K562 (cell line): Measurements from ENCODE around the gene SMARCB1. TPM values are rescaled to one million over a fixed set of nuclear protein-coding genes. Genes with fewer than 3 reads are reported as not detected.

ENCODE experiments used
- ATAC-seq: fragments of 200-7000 bp; cut with Tn5 transposase; 3 replicates; pipeline ENCODE4 v1.9.1; 2020; ENCODE audit warnings: moderate library complexity
- BruUV-seq: library from RNA; stranded (reverse); fragments of 400-500 nt; replicated peaks from 2 replicates; lab custom pipeline; 2021; lab: Mats Ljungman, UMichigan
- CTCF ChIA-PET: fragments of 300-600 bp; formaldehyde crosslinking; extraction: SDS; loops from one replicate; lab custom pipeline; 2021; ENCODE audit warnings: low intra/inter-chr PET ratio; lab: Yijun Ruan, JAX
- POLR2A ChIA-PET: fragments of 300-600, 350-650 bp; sonication (Branson Sonifier 250); formaldehyde crosslinking; extraction: SDS; loops from one replicate; lab custom pipeline; 2021; ENCODE audit warnings: antibody characterized with exemption, inconsistent platforms; lab: Yijun Ruan, JAX
- DNase-seq, 4 experiments: peaks; one replicate each; pipeline versions ENCODE4 v3.0.0 to v3.0.0-alpha.2; 2011 to 2018; ENCODE audit warnings: low spot score in 3 of 4, mixed read lengths in 3 of 4; ENCODE audit errors: extremely low read depth in 1 of 4
- FAIRE-seq: peaks from 2 replicates; lab custom pipeline; 2011; peaks lifted over from hg19 to GRCh38; lab: Jason Lieb, UNC
- H2AFZ ChIP-seq: 2 replicates; pipeline ENCODE4 v1.6.0; 2011; ENCODE audit warnings: low read depth, low read length, control low read depth, inconsistent platforms
- H3K27ac ChIP-seq: fragments of 200-600 bp; 3 replicates; pipeline ENCODE4 v1.8.0; 2011; ENCODE audit warnings: low read depth, mild to moderate bottlenecking, control low read depth, inconsistent platforms, low read length, moderate library complexity, mixed read lengths; ENCODE audit errors: extremely low read depth
- H3K27me3 ChIP-seq, 2 experiments: fragments of 300-600 bp in 1 of 2; 2 replicates in 1 of 2; 3 replicates in 1 of 2; pipeline versions ENCODE4 v1.6.0 to v1.8.0; 2011; ENCODE audit warnings: inconsistent platforms in 2 of 2, low read length in 2 of 2, mild to moderate bottlenecking in 1 of 2, mixed read lengths in 1 of 2, moderate library complexity in 1 of 2; ENCODE audit not compliant: control insufficient read depth in 2 of 2, insufficient read depth in 2 of 2
- H3K36me3 ChIP-seq: fragments of 300-600 bp; 3 replicates; pipeline ENCODE4 v1.8.0; 2011; ENCODE audit warnings: mild to moderate bottlenecking, low read length, inconsistent platforms; ENCODE audit not compliant: control insufficient read depth, insufficient read depth
- H3K4me1 ChIP-seq, 2 experiments: fragments of 200-600 bp in 1 of 2; replicated peaks in 1 of 2; 2 replicates in 1 of 2; 3 replicates in 1 of 2; pipeline versions ENCODE4 v1.5.1 to v1.8.0; 2011; ENCODE audit warnings: inconsistent platforms in 2 of 2, low read length in 2 of 2, mild to moderate bottlenecking in 1 of 2, mixed read lengths in 1 of 2, moderate library complexity in 1 of 2; ENCODE audit not compliant: control insufficient read depth in 2 of 2, insufficient read depth in 2 of 2
- H3K4me2 ChIP-seq: 2 replicates; pipeline ENCODE4 v1.6.1; 2011; ENCODE audit warnings: low read length, control low read depth, inconsistent platforms, mixed read lengths; ENCODE audit not compliant: insufficient read depth
- H3K4me3 ChIP-seq: fragments of 200-600 bp; sonication (generic), shearing (Covaris generic); 2 replicates; pipeline ENCODE4 v1.5.1; 2016; ENCODE audit warnings: control low read depth, inconsistent platforms
- H3K79me2 ChIP-seq: fragments of 200-600 bp; 3 replicates; pipeline ENCODE4 v1.8.0; 2011; ENCODE audit warnings: low read length, inconsistent platforms; ENCODE audit not compliant: control insufficient read depth, insufficient read depth
- H3K9ac ChIP-seq, 2 experiments: 2 replicates each; pipeline versions ENCODE4 v1.6.0 to v1.6.1; 2011; ENCODE audit warnings: low read depth in 2 of 2, low read length in 2 of 2, control low read depth in 1 of 2, inconsistent platforms in 1 of 2, mild to moderate bottlenecking in 1 of 2, mixed read lengths in 1 of 2; ENCODE audit not compliant: insufficient read depth in 1 of 2
- H3K9me1 ChIP-seq: one replicate; pipeline ENCODE4 v1.6.0; 2011; ENCODE audit warnings: inconsistent platforms, mild to moderate bottlenecking, low read length, moderate library complexity; ENCODE audit not compliant: control insufficient read depth, insufficient read depth
- H3K9me3 ChIP-seq: replicated peaks from 2 replicates; pipeline ENCODE4 v1.5.1; 2011; ENCODE audit warnings: low read depth, low read length, inconsistent platforms; ENCODE audit not compliant: control insufficient read depth, insufficient read depth
- H4K20me1 ChIP-seq: replicated peaks from 2 replicates; pipeline ENCODE4 v1.6.1; 2011; ENCODE audit warnings: low read length, inconsistent platforms, mixed read lengths; ENCODE audit not compliant: control insufficient read depth, insufficient read depth
- KAT8 ChIP-seq: fragments of 450-650 bp; IDR thresholded peaks from 2 replicates; pipeline ENCODE4 v1.6.1; 2016; ENCODE audit warnings: low read depth, mild to moderate bottlenecking
- POLR2G ChIP-seq: fragments of 200-400 bp; formaldehyde crosslinking; IDR thresholded peaks from 2 replicates; pipeline ENCODE4 v1.6.1; 2017; ENCODE audit warnings: low read depth, mild to moderate bottlenecking, antibody characterized with exemption, low read length, moderate library complexity
- RBFOX2 ChIP-seq: fragments of 200-400 bp; formaldehyde crosslinking; IDR thresholded peaks from 2 replicates; pipeline ENCODE4 v1.6.1; 2017; ENCODE audit warnings: low read depth, mild to moderate bottlenecking, low read length, moderate library complexity
- SMAD3 ChIP-seq: fragments of 450-650 bp; formaldehyde crosslinking; conservative IDR thresholded peaks from 2 replicates; pipeline ENCODE4 v1.4.0; 2020; ENCODE audit warnings: mild to moderate bottlenecking
- WGBS: fragments of 100-300 bp; shearing (Covaris generic); methylation state at CpG from one replicate; pipeline ENCODE4 v1.1.6; 2016; ENCODE audit warnings: low coverage, mixed read lengths; ENCODE audit not compliant: insufficient coverage; ENCODE audit errors: missing lambda C conversion rate; 5-methylcytosine and 5-hydroxymethylcytosine counted together
- in situ Hi-C: fragments of 300-500 bp; cut with MboI; formaldehyde crosslinking; loops from 4 replicates; pipeline ENCODE4 v1.15.0; 2018; ENCODE audit warnings: inconsistent platforms, mixed read lengths
- intact Hi-C: fragments of 100-400 bp; cut with micrococcal nuclease; formaldehyde crosslinking; loops from 2 replicates; pipeline ENCODE4 v1.14.2; 2022
- polyA plus RNA-seq, 8 experiments: library from polyadenylated mRNA; depleted of rRNA in 4 of 8; stranded (reverse) in 5 of 8; unstranded in 3 of 8; fragments of >200 nt; fragmentation: Nextera tagmentation in 2 of 8; fragmentation: Illumina TruSeq in 1 of 8; extraction: Ambion mirVana in 2 of 8; extraction: Trizol in 1 of 8; gene quantifications; 2 replicates each; pipeline versions ENCODE4 v1.2.1 to v1.2.3, GENCODE V29; 2011 to 2014; ENCODE audit warnings: inconsistent platforms in 1 of 8, missing spikeins in 1 of 8
- total RNA-seq, 7 experiments: library from RNA; depleted of rRNA in 6 of 7; stranded (reverse); fragments of >200 nt in 6 of 7; fragmentation: Illumina TruSeq in 2 of 7; extraction: Trizol in 2 of 7; gene quantifications; 2 replicates each; pipeline versions ENCODE4 v1.2.1 to v1.2.3, GENCODE V29; 2011 to 2021; ENCODE audit warnings: low replicate concordance in 1 of 7

Gene SMARCB1
- total and polyA plus RNA-seq, 9 of the 15 experiments (the other 6 are each of a cell fraction or from before 2014, with no cell fraction given) = 1.2 to 113 (median 65.4) TPM

GRCh38 chr22:23836692-23837495 is 50.1 kb downstream of the SMARCB1 start:
- no peak overlapping the region; a peak in 1 of 4 replicates for H3K9ac ChIP-seq
- no TSS peak for BruUV-seq
- H3K27ac ChIP-seq = no peak overlapping the region
- intact Hi-C loops (no loop called here), in situ Hi-C loops (no loop called here)
- H3K79me2 ChIP-seq = no peaks in the 10 kb centered on the region
- POLR2A ChIA-PET = interaction anchor here (0.6 to 1.0 kb wide), 2 partner anchors 65 to 174 kb away, joined by 3 read pairs; no protein-coding TSS in a partner anchor
- H3K4me1 ChIP-seq = peaks cover 2 to 40% of the 10 kb centered on the region in 2 experiments; a peak in 4 of 5 replicates
- FAIRE-seq = no peak
- no peaks in the 10 kb centered on the region for H3K9me1 ChIP-seq
- 54% methylated on average over 7 of the region's 12 CpGs for WGBS
- no peak overlapping the region for H3K4me2 ChIP-seq
- TF ChIP-seq KAT8 (no peak), POLR2G (peak; percentile 49; the same call in 1 of the 2 replicates)
- no peak for ATAC-seq
- no peak overlapping the region for H2AFZ ChIP-seq
- no peak overlapping the region for H3K4me3 ChIP-seq
- DNase-seq = no peak
- H3K27me3 ChIP-seq = no peaks in the 10 kb centered on the region
- CTCF ChIA-PET = no interaction called here
- H3K36me3 ChIP-seq = peaks cover 29% of the 10 kb centered on the region; the same call in 2 of the 3 replicates
- H3K9me3 ChIP-seq = no peaks in the 10 kb centered on the region
- no peaks in the 10 kb centered on the region; the same call in 1 of the 2 replicates for H4K20me1 ChIP-seq

DNA sequence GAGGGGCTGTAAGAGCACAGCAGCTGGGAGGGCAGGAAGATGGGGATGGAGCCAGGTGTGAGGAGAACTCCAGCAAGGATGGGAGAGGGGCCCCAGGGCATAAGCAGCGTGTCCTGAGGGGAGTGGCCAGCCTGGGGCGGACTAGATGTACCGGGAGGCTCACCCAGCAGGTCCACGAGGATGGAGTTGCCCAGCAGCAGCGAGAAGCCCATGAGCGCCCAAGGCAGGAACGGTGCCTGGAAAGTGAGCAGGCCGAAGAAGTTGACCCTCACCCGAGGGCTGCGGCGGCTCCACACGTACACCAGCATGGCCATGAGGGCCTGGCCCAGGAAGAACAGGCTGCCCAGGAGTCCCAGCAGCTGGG is 50.7 kb downstream of the SMARCB1 start:
- H3K36me3 ChIP-seq = peaks cover 29% of the 10 kb centered on the region; the same call in 2 of the 3 replicates
- peak overlapping the region in 1 of 2 experiments; percentile 87; a peak in 3 of 4 replicates for H3K9ac ChIP-seq
- H3K4me2 ChIP-seq = peak overlapping the region; percentile 79; the same call in 1 of the 2 replicates
- no peaks in the 10 kb centered on the region for H3K79me2 ChIP-seq
- no peak overlapping the region for H2AFZ ChIP-seq
- in situ Hi-C loops (no loop called here), intact Hi-C loops (no loop called here)
- no peaks in the 10 kb centered on the region; the same call in 1 of the 2 replicates for H4K20me1 ChIP-seq
- no peaks in the 10 kb centered on the region for H3K9me3 ChIP-seq
- no peak for FAIRE-seq
- no peak overlapping the region for H3K27ac ChIP-seq
- 78% methylated on average over 8 of the region's 12 CpGs for WGBS
- peaks cover 2 to 43% of the 10 kb centered on the region in 2 experiments; a peak in 4 of 5 replicates for H3K4me1 ChIP-seq
- ATAC-seq = no peak
- no peaks in the 10 kb centered on the region for H3K27me3 ChIP-seq
- TF ChIP-seq RBFOX2 (0 out of 2 replicates have a peak, but pooled peaks have one; percentile 17), SMAD3 (no peak)
- no peak for DNase-seq
- no TSS peak for BruUV-seq
- ChIA-PET CTCF (no interaction called here), POLR2A (interaction anchor here (0.6 kb wide), 1 partner anchor 175 kb away, joined by 3 read pairs; no protein-coding TSS in a partner anchor)
- no peaks in the 10 kb centered on the region for H3K9me1 ChIP-seq
- H3K4me3 ChIP-seq = no peak overlapping the region
